Thyroid gland (tissue), 4 donors: ENCODE measurements around the gene SPATA31A5.
"Not testable (repeated sequence)": the region's sequence is repeated elsewhere in the genome, so short reads cannot be mapped to it uniquely, and the experiment has no call there.

Experiments used
- POLR2A ChIP-seq, 2 donors: fragments of 450-650 bp; IDR thresholded peaks; one replicate each; pipeline ENCODE4 v1.6.1; 2017; ENCODE audit warnings: antibody characterized with exemption in 2 of 2, mild to moderate bottlenecking in 2 of 2, moderate library complexity in 1 of 2
- TF ChIP-seq, protein P1 (sequence below), 6 experiments: fragments of 200-600 bp in 3 of 6; fragments of 450-650 bp in 3 of 6; sonication (generic) in 3 of 6; IDR thresholded peaks; one replicate each; pipeline ENCODE4 v1.5.1; 2016 to 2019; ENCODE audit warnings: antibody characterized with exemption in 6 of 6, mild to moderate bottlenecking in 2 of 6, inconsistent platforms in 1 of 6, moderate library complexity in 1 of 6

DNA sequence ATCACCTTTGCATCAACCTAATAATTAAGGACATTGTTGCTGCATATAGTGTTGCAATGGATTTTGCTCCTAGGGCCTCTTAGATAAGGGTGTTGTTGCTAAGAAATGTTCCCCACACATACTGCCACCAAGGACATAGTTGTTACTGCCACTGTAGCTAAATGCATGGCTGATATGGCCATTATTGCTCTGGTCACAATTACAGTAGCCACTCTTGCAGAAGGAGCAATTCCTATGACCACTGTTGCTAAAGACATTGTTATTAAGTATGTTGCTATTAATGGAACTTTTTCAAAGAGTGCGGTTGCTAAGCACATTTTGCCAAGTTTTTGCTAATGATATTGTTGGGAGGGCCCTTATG lies 48.8 kb downstream of the SPATA31A5 start:
- TF ChIP-seq, protein P1, sequence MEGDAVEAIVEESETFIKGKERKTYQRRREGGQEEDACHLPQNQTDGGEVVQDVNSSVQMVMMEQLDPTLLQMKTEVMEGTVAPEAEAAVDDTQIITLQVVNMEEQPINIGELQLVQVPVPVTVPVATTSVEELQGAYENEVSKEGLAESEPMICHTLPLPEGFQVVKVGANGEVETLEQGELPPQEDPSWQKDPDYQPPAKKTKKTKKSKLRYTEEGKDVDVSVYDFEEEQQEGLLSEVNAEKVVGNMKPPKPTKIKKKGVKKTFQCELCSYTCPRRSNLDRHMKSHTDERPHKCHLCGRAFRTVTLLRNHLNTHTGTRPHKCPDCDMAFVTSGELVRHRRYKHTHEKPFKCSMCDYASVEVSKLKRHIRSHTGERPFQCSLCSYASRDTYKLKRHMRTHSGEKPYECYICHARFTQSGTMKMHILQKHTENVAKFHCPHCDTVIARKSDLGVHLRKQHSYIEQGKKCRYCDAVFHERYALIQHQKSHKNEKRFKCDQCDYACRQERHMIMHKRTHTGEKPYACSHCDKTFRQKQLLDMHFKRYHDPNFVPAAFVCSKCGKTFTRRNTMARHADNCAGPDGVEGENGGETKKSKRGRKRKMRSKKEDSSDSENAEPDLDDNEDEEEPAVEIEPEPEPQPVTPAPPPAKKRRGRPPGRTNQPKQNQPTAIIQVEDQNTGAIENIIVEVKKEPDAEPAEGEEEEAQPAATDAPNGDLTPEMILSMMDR (IDR thresholded peaks at IDR 0.05): not testable (repeated sequence)
- TF ChIP-seq POLR2A (IDR thresholded peaks at IDR 0.05): not testable (repeated sequence)
